ENCODE measurements around the gene RTN3.

DNA sequence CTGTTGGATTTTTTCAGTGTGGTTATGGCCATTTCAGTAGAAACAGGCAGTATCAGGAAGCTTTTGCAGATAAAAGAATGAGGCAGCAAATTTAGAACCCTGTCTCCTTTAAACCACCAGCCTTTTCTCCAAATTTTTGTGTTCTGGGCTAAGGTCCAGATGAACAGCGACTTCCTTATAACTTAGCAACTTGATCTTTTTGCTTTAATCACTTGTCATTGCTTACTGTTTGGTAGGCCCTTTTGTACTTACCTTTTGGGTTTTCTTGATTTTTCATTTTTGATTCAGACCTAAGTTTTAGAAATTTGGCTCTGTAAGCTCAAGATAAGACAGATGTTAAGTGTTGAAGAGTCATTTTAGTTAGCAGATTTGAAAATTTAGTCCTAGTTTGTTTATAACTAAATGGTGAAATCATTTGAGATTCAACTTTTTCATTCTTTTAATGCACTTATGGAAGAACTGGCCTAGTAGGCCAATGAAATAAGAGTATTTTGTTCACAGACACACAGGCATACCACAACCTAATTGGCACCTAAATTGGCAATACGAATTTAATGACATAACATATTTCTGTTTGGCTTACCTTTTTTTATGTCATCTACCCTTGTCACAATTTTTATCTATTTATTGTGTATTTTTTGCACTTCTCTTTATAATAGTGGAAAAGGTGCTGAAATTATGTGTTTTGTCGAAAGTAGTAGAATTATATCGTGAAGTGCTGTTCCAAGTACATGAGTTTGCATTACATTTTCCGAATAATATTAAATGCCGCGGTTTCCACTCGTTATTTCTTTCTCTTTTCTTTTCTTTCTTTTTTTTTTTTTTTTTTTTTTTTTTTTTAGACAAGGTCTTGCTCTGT lies 2.1 kb downstream of the RTN3 start:
- TF ChIP-seq, protein P1, sequence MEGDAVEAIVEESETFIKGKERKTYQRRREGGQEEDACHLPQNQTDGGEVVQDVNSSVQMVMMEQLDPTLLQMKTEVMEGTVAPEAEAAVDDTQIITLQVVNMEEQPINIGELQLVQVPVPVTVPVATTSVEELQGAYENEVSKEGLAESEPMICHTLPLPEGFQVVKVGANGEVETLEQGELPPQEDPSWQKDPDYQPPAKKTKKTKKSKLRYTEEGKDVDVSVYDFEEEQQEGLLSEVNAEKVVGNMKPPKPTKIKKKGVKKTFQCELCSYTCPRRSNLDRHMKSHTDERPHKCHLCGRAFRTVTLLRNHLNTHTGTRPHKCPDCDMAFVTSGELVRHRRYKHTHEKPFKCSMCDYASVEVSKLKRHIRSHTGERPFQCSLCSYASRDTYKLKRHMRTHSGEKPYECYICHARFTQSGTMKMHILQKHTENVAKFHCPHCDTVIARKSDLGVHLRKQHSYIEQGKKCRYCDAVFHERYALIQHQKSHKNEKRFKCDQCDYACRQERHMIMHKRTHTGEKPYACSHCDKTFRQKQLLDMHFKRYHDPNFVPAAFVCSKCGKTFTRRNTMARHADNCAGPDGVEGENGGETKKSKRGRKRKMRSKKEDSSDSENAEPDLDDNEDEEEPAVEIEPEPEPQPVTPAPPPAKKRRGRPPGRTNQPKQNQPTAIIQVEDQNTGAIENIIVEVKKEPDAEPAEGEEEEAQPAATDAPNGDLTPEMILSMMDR (IDR thresholded peaks at IDR 0.05 in 2 of 3, conservative IDR thresholded peaks at IDR 0.05 in 1 of 3; ENCODE audit: borderline replicate concordance in 1 of 3, insufficient read depth in 1 of 3, low read depth in 2 of 3, low read length in 2 of 3): no peak
- TF ChIP-seq EZH2phosphoT487 (IDR thresholded peaks at IDR 0.05; ENCODE audit: borderline replicate concordance) (no peak), EZH2 (IDR thresholded peaks at IDR 0.05) (no peak), ZNF274 (IDR thresholded peaks at IDR 0.05; ENCODE audit: low read depth, low read length) (no peak)
- TF ChIP-seq, protein P2, sequence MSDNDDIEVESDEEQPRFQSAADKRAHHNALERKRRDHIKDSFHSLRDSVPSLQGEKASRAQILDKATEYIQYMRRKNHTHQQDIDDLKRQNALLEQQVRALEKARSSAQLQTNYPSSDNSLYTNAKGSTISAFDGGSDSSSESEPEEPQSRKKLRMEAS (IDR thresholded peaks at IDR 0.05): no peak
- TF ChIP-seq, protein P3, sequence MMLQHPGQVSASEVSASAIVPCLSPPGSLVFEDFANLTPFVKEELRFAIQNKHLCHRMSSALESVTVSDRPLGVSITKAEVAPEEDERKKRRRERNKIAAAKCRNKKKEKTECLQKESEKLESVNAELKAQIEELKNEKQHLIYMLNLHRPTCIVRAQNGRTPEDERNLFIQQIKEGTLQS (IDR thresholded peaks at IDR 0.05): no peak
